Measurements from ENCODE around the gene INO80.

The INO80 gene

GRCh38 chr15:41001524-41002214, 114.4 kb downstream of the INO80 start:
- no peak for DNase-seq (ENCODE audit: low read depth)

- DNase-seq (ENCODE audit: low read depth): no peak
Observed at GRCh38 chr15:40999190-40999589, 116.9 kb downstream of the INO80 start.

GRCh38 chr15:40995656-40996055, 120.4 kb downstream of the INO80 start:
- DNase-seq (ENCODE audit: low read depth): no peak

DNA sequence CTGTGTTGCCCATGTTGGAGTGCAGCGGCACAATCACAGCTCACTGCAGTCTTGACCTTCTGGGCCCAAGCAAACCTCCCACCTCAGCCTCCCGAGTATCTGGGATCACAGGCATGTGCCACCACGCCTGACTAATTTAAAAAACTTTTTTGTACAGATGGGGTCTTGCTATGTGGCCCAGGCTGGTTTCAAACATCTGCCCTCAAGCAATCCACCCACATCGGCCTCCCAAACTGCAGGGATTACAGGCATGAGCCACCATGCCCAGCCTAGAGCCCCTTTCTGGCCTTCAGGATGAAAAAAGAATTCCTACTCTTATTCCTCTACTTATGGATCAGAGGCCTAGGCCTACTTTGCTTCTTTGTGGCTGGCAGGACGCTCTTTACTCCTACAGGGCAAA, 123.3 kb downstream of the INO80 start:
- DNase-seq (ENCODE audit: low read depth): no peak

DNA sequence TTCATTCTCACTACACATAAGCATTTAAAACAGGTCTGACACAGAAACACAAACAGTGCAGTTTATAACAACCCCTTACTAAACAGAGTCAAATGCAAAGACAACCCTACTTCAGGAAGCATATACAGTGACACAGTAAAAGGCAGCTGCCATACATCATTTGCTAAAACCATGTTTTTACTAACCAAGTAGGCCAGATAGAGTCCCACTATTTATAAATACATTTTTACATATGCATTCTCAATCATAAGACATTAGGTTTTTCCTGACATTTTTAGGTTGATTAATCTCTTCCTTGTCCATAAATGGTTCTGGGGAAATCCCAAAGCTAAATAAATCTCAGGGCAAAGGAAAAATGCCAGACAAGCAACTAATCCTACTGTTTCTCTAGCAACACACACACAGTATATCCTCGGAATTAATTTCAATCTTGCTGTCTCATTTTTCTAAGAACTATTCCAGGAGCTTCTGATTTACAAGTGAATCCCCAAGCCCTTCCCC, 123.8 kb downstream of the INO80 start:
- no peak for DNase-seq (ENCODE audit: low read depth)

GRCh38 chr15:40991355-40991754, 124.7 kb downstream of the INO80 start:
- no peak for DNase-seq (ENCODE audit: low read depth)

GRCh38 chr15:40990789-40991188, 125.3 kb downstream of the INO80 start:
- no peak for DNase-seq (ENCODE audit: low read depth)

- no peak for DNase-seq (ENCODE audit: low read depth)
Observed at GRCh38 chr15:40990080-40990479, 126.0 kb downstream of the INO80 start.

- no peak for DNase-seq (ENCODE audit: low read depth)
Observed at GRCh38 chr15:40988156-40988555, 127.9 kb downstream of the INO80 start.

GRCh38 chr15:40986820-40987219, 129.3 kb downstream of the INO80 start:
- DNase-seq (ENCODE audit: low read depth): no peak

DNA sequence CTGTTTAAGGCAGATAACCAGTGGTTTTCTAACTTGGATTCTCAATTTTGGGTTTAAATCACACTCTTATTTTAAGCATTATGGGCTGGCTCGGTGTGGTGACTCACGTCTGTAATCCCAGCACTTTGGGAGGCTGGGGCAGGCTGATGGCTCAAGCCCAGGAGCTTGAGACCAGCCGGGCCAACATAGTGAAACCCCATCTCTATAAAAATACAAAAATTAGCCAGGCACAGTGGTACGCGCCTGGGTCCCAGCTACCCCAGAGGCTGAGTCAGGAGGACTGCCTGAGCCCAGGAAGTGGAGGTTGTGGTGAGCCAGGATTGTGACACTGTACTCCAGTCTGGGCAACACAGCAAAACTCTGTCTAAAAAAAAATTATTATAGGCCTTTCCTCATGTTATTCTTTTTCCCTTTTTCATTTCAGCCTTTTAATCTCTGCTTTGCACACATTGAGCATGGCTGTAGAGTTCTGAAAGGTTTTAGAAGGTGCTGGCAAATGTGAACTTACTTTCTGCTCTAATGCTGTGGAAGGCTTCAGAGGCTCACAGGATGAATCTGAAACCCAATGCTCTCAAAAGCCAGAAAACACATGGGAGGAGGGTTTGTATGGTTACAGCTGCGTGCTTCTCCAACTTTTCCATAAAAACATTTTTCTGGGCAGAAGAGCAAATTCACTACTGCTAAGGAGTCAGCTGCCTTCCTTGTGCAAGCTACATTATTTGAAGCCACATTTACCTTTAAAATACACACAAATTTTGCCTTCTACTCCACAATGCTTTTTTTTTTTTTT, 130.3 kb downstream of the INO80 start:
- DNase-seq (ENCODE audit: low read depth): no peak

GRCh38 chr15:40984964-40985363, 131.1 kb downstream of the INO80 start:
- DNase-seq (ENCODE audit: low read depth): no peak

GRCh38 chr15:40984406-40984805, 131.7 kb downstream of the INO80 start:
- DNase-seq (ENCODE audit: low read depth): no peak

- no peak for DNase-seq (ENCODE audit: low read depth)
Observed at GRCh38 chr15:40982855-40983254, 133.2 kb downstream of the INO80 start.

DNA sequence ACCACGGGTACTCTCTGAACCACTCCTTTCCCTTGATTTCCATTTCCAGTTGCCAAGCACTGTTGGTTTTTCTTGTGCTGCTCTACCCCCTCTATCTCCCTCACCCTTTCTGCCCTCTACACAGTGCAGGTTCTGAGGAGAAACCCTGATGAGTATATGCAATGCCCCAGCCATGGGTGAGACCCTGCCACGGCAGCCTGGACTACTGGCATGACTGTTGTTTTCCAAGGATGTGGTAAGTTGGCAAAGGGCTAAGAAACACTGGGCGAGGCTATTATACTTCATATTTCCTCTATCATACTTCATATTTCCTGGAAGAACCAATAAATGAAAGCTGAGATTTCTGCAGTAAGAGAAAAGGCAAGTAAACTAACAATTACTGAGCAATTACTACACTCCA, 134.9 kb downstream of the INO80 start:
- DNase-seq (ENCODE audit: low read depth): no peak

GRCh38 chr15:40978562-40978961, 137.5 kb downstream of the INO80 start:
- DNase-seq (ENCODE audit: low read depth): no peak

- DNase-seq (ENCODE audit: low read depth): no peak
Observed at GRCh38 chr15:40978141-40978540, 137.9 kb downstream of the INO80 start.

GRCh38 chr15:40976819-40977218, 139.3 kb downstream of the INO80 start:
- no peak for DNase-seq (ENCODE audit: low read depth)

- no peak for DNase-seq (ENCODE audit: low read depth)
Observed at GRCh38 chr15:40974879-40975278, 141.2 kb downstream of the INO80 start.

DNA sequence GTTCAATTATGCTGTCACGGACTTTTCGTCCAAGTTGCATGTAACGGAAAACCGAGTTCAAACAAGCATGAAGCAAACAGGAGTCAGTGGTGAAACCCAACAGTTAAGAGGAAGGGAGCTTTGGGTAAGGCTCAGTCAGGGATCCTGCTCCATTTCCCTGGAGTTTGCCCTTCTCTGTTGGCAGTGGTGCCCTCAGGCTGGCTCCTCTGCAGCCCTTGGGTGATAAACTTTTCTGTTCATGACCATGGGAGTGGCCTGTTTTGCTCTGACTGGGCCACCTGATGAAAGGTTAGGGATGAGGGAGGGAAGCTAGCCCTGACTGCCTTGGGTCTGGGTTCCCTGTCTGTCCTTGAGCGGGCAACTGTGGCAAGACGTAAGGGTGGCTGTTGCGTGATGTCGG, 146.7 kb downstream of the INO80 start:
- DNase-seq (ENCODE audit: low read depth): no peak

DNA sequence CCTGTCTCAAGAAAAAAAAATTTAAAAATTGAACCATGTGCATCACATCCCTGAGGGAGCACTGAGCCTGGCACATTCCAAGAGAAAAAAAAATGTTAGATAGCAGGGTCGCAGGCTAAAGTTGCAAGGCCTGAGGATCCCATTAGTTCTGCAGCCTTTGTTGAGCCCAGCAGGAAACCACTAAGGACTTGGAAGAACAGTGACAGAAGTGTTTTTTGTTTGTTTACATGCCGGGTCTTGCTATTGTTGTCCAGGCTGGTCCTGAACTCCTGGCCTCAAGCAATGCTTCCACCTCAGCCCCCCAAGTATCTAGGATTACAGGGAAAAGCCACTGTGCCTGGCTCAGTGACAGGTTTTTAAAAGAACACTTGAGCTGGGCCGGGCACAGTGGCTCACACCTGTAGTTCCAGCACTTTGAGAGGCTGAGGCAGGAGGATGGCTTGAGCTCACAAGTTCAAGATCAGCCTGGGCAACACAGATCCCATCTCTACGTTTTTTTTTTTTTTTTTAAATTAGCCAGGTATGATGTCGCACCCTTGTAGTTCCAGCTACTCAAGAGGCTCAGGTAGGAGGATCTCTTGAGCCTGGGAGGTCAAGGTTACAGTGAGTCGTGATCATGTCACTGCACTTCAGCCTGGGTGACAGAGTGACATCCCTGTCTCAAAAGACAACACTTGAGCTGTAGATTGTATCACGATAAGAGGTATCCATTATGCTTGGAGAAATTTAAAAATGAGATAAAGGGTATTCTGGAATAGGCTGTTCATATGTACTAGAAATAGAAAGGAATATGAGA, 147.6 kb downstream of the INO80 start:
- no peak for DNase-seq (ENCODE audit: low read depth)

GRCh38 chr15:40964634-40965033, 151.4 kb downstream of the INO80 start:
- no peak for DNase-seq (ENCODE audit: low read depth)

DNA sequence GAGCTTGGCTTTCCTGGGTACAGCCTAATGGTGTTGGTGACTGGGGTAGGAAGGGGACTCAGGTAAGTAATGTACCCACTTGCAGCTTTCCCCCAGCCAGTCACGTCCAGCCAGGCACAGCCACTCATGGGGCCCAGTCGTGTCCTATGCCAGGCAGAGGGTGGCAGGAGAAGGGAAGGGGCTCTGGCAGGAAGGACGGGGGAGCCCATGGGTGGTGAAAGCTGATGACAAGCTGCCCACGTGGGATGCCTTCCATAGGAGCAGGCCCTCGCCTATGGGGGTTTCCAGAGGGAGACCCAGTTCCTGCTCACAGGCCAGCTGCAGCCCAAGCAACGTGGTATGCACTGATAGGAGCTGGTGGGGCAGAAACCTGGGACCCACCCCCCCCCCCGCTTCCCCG, 152.1 kb downstream of the INO80 start:
- no peak for DNase-seq (ENCODE audit: low read depth)

All from T-helper 22 cell (primary cell).